Renal pelvis (tissue), 4 donors: Measurements from ENCODE around the gene HAVCR1. TPM values are rescaled to one million over a fixed set of nuclear protein-coding genes. Genes with fewer than 3 reads are reported as not detected.
"Not testable (repeated sequence)": the region's sequence is repeated elsewhere in the genome, so short reads cannot be mapped to it uniquely, and the experiment has no call there.

Experiments
- DNase-seq: peaks from one replicate; pipeline ENCODE4 v3.0.0-alpha.2; 2013
- polyA plus RNA-seq, 3 donors: library from polyadenylated mRNA; unstranded; fragments of 120-200 nt; gene quantifications; one replicate each; pipeline ENCODE4 v1.2.1, GENCODE V29; 2013; ENCODE audit not compliant: insufficient read length in 3 of 3

The HAVCR1 gene
- polyA plus RNA-seq, 3 donors, result 0.70 to 5.8 (median 2.7) TPM

DNA sequence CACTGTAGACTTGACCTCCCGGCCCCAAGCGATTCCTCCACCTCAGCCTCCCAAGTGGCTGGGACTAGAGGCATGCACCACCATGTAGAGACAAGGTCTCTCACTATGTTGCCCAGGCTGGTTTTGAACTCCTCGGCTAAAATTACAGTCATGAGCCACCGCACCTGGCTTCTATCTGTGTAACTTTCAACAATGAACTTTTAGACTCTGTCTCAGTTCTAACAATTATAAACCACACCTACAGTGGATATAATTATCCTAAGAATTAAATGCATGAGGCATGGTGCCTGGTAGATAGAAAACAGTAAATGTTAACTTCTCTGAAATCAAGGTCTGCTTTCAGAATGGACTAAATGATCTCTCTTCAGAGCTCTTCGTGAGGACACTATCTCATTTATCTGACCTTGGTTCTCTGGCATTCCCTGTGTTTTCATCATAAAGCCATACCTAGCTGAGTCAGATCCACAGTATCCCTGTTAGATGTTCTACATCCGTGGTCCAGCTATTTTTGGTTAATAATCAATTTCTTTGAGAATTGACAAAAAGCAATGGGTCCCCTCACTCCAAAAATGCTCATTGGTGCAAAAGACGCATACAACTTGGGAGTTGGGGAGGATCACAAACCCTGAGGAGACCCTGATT, 7.2 kb downstream of the HAVCR1 start:
- DNase-seq, result no peak

DNA sequence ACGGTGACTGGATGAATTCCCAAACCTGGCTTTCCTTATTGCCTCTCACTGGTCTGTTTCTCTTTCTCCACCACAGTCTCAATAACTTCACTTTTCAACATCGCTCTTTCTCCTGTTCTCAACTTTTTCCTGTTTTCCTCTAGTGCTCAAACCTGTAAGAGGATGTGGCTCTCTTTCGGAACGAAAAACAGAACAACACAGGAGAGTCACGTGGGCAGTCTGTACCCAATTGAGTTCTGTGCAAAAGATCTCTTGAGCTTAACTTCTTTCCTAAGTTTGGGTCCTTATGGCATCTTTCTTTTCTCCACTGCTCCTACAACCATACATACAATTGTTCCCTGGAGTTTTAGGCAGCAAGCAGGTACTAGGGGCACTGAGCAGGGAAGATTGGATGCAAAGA, 8.9 kb downstream of the HAVCR1 start:
- no peak for DNase-seq

DNA sequence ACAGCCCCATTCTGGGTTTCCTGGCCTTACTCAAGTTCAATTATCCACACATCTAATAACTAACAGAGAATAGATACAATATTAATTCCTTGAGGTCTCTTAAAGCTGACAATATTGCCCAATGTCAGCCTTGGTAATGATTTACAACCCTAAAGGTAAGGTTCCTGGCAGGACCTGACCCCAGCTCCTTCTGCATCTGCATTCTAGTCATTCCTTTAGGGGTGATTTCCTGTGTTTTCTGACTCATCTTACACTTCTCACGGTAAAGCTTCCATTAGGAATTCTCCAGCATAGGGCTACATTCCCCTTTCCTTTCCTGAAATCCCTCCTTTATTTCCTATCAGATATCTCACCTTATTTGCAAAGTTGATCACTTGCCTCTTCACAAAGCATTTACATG, 9.3 kb downstream of the HAVCR1 start:
- DNase-seq, result no peak

DNA sequence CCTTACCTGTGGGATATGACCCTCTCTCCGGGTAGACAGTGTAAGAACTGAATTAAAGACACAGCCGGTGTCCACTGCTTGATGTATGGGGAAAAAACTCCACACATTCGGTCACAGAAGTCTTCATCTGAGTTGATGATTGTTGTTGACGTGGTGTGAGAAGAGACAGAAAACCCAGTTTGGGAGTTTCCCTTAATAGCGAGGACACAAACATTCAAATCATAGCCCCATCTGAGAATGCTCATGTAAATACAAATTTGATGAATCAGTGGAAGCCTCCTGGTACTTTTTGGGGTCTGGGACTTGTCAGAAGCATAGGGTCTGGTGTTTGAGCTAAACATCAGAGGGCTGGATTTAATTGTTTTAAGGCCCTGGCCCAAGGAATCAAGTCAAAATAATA, 11.0 kb downstream of the HAVCR1 start:
- no peak for DNase-seq

DNA sequence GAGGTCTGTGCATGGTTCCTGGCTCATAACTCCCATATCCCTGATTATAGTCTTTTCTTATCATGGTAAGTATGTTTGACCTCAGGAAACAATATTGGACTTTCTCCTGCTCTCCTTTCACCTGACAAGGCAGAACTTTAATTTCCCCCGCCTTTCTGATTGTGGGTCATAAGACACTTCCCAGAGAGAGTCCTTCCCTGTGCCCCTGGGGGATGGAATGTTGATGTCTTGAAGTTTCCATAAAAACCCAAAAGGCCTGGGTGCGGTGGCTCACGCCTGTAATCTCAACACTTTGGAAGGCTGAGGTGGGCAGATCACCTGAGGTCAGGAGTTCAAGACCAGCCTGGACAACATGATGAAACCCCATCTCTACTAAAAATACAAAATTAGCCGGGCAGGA, 11.9 kb downstream of the HAVCR1 start:
- not testable (repeated sequence) for DNase-seq

DNA sequence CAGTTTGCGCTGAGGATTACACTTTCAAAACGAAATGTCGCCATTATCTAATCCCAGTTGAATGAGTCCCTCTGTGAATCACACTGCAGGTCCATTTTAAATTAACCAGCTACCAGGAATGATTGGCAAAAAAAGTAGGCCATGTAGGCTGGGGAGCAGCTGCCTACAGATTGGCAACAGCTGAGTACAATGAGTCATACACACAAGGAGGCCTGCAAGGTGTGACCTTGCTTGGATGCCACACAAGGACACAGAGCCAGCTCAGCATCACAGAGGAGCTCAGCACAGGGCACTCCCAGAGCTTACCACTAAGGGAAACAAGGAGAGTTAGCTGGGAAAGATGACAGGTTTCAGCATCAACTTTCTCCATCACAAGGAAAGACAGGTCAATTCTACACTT, 12.9 kb downstream of the HAVCR1 start:
- DNase-seq, result no peak

DNA sequence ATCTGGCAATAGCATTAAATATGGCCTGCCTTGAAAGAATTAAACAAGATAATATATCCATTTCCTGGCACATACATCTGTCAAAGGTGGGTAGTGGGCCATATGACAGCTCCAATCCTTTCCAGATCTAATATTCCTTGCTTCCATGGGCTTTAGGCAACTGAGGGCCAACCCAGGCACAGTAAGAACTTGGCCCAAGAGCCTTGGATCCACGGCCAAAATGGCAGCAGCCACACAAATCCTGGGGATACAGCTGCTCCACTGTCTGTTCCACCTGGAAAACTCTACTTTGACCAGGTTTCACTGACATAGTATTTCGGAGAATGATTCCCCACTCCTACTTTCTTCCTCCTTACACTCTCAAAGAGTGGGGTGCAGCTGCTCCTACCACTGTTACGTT, 13.3 kb downstream of the HAVCR1 start:
- DNase-seq, result no peak

DNA sequence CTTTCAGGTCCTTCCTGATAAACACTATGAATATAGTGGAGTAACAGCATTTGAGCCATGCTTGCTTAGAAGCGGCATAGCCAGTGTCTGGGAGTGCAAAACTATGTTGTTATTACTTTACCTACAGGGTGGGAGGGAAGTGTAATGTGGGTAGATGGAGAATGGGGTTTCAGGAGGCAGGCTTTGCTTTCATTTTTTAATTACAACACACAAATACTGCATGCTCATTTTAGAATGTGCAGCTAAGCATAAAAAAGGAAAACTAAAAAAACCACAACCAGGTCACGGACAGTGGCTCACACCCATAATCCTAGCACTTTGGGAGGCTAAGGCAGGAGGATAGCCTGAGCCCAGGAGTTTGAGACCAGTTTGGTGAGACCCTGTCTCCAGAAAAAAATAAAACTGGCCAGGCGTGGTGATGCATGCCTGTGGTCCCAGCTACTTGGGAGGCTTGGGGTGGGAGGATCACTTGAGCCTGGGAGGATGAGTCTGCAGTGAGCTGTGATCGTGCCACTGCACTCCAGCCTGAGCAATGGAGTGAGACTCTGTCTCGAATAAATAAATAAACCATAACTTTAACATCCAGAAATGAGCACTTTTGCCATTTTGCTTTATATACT, 20.2 kb downstream of the HAVCR1 start:
- no peak for DNase-seq

DNA sequence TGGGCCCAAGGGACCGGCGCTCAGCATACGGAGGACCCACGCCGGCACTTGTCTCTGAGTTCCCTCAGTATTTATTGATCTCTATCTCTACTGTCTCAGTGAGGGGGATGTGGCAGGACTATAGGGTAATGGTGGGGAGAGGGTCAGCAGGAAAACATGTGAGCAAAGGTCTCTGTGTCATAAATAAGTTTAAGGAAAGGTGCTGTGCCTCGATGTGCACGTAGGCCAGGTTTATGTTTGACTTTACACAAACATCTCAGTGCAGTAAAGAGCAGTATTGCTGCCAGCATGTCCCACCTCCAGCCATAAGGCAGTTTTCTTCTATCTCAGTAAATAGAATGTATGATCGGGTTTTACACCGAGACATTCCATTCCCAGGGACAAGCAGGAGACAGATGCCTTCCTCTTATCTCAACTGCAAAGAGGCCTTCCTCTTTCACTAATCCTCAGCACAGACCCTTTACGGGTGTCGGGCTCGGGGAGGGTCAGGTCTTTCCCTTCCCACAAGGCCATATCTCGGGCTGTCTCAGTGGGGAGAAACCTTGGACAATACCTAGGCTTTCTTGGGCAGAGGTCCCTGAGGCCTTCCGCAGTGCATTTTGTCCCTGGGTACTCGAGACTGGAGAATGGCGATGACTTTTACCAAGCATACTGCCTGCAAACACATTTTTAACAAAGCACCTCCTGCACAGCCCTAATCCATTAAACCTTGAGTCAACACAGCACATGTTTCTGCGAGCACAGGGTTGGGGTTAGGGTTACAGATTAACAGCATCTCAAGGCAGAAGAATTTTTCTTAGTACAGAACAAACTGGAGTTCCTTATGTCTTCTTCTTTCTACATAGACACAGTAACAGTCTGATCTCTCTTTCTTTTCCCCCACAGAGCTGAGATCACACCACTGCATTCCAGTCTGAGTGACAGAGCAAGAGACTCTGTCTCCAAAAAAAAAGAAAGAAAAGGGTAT, 24.5 kb downstream of the HAVCR1 start:
- DNase-seq, result not testable (repeated sequence)

DNA sequence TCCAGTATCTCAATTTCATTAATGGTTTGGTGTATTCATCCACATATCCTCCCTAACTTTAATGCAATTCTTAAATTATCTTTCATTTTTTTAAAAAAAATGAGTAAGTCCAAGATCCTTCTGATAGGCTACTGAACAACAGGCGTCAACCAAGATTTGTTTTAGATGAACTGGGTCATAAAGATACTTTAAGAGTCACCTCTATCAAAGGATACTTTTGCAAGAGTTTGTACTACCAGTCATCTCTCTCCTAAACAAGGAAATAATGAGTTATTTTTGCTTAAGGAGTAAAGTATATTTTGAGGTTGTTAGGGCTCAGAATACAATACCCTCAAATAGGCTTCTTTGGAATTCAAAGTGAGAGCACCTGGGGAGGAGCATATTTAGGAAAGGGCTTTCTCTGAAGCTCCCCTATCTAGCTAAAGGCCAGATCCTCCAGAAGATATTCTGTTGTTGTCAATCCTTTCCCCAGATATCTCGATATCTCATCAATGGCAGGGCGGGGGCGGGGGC, 25.8 kb downstream of the HAVCR1 start:
- DNase-seq, result no peak

DNA sequence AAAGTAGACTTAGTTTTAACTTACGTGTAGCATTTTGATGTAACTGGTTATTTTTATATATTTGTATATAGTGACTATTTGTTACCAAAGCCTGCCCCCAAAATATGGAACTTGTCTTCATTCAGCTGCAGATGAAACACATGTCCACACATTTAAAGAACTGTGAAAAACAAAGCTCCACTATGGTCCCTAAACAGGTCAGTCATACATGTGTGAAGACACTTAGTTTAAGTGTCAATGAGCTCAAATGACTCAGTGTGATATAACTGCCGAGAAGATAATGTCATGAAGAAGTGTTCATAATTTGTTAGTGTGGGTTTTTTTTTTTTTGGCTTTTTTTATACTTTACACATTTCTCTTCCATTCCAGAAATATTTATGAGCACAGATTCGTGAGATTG, 28.2 kb downstream of the HAVCR1 start:
- DNase-seq, result no peak

DNA sequence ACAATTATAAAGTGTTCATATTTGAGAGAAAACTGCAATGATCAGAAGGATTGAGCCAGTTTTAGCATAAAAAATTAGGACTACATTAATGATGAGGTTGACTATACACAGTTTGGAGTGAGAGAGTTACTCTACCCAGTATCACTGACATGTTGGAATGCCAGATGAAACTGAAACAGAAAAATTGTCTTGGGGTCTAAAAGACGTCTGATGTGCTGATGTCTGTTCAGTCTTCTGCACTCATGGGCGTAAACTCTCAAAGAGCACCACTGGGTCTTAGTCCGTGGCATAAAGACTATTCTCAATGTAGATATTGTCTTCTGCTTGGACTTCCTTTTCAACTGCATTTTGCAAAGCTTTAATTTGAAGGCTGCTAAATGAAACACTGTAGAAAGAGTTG, 29.5 kb downstream of the HAVCR1 start:
- no peak for DNase-seq

DNA sequence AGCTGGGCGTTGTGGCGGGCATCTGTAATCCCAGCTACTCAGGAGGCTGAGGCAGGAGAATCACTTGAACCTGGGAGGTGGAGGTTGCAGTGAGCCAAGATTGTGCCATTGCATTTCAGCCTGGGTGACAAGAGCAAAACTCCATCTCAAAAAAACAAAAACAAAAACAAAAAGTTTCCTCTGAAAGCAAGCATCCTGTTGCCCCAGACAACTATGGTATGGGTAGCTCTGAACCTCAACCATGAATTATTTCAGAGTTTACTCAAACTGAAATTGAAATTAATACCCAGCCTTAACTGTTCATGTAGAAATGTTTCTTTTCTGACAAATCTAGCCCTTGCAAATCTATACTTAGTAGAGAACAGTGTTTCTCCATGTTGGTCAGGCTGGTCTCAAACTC, 31.3 kb downstream of the HAVCR1 start:
- not testable (repeated sequence) for DNase-seq

DNA sequence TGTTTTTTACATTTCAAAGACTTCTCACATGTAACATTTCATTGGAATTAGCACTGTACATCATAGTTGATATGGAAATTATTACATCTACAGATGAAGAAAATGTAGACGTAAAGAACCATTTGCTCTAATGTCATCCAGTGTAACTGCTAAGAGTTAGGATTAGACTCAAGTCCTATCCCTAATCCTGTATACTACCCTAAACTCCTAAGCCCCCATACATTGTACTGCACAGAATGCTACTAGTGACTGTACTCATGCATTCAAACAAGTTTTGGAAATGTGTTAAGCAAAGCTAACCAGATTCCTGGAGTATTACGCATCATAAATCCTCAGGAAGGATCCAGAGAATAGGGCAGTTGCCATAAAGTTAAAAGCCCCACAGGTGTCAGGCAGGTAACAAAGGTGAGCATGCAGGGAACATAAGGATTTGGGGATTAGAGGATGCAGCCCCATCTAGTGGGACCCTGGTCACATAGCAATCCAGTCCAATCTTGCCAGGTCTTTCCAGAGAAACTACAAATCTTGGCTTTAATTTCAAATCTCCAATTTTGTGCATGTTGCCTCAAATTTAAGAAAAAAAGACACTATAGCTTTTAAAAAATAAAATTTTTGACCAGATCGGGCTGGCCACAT, 32.0 kb downstream of the HAVCR1 start:
- peak; percentile 15 for DNase-seq

DNA sequence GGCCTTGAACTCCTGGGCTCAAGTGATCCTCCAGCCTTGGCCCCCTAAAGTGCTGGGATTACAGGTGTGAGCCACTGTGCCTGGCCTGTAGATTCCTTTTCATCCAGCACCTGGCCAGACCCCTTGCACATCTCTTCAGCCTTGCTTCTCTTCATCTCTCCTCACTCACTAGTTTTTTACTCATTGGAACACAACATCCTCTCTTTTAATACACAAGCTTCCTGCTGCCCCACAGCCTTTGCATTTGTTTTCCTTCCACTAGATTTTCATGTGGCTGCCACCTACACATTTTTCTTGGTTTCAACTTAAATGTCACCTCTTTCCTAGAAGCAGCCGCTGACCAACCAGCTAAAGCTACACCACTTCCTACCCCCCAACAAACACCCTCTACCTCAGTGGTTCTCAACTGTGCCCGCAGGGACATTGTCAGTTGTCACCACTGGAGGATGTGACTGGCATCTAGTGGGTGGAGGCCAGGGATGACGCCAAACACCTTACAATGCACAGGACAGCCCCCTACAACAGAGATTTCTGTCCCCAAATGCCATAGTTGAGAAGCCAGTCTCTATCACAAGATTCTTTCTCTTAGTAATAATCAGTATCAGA, 33.7 kb downstream of the HAVCR1 start:
- no peak for DNase-seq

DNA sequence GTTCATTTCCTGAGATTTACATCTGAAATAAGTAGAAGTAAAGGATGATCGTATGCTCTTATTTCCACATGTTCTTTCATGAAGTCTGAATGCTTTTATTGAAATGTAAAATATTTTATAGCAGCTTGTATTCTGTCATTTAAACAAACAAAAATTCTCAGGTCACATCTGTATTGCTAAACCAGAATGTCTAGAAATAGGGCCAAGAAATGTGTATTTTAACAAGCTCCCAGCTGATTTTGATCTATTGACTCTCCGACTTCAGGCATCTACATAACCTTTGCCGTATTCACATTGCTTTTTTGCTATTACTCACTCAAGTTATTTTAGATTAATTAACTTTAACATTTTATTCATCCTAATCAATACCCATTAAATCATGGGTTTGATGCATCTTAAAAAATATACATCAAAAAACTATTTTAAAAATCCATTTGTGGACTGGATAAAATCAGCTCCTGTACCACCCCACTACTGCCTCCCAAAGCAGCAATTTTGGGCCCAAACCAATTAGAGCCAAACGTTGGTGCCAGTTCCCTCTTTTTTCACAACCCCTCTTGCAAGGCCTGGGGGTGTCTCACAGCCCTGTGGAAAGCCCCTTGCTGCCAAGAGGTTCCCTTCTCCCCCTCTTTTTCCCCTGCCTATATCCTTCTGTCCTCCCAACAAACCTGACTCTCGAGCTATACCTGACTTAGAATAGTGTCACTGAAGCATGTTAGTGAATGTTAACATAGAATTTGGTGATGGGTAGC, 34.5 kb downstream of the HAVCR1 start:
- no peak for DNase-seq

DNA sequence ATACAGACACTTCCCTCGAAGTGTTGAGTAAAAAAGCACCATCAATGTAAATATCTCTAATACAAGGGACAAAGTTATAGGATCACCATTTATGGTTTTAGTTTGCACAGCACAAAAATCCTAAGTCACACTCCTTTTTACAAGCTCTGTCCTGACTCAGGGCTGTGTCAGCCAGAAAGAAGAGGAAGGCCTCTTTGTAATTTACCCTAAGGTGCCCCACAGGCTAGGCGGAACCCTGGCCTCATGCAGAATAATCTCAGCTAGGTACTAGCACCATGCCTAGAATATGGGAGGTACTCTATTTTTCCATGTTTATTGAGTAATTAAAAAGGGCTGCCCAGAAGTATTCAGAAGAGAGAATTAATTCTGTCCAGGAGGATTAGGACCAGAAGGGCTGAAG, 36.9 kb downstream of the HAVCR1 start:
- no peak for DNase-seq

DNA sequence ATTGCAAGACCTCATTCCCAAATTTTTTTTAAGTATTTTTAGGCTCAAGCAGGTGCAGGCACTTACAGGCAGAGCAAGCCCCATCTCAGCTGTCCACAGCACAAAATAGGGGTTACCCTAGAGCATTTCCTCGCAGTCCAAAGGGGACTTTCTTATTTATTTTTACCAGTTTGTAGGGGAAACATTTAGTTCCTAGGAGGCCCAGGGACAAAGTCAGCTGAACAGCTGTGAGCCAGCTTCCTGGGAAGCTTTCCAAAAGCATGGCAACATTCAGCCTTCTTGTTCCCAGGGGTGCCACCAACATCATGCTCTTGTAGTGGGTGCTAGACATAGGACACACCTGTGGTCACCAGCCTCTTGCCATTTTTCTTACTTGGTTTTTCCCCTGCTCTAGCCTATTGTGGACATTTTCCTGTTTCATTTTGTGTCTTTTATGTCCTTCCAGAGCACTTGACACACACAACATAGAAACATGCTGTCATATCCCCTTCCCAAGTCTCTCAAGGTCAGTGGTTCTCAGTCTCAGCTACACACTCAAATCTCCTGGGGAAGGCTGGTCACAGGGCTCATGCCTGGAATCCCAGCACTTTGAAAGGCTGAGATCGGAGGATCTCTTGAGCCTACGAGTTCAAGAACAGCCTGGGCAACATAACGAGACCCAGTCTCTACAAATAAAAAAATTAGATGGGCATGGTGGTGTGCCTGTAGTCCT, 38.2 kb downstream of the HAVCR1 start:
- no peak for DNase-seq

DNA sequence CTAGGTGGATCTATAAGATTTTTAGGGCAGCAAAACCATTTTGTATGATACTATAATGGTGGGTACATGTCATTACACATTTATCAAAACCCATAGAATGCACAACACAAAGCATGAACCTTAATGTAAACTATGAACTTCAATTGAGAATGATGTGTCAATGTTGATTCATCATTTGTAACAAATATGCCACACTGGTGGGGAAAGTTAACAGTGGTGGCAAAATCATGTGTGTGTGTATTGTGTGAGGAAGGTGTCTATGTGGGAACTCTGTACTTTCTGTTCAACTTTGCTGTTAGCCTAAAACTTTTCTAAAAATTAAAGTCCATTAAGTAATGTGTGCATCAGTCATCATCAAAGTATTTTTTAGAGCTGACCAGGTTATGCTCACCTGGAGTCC, 38.9 kb downstream of the HAVCR1 start:
- DNase-seq, result no peak

DNA sequence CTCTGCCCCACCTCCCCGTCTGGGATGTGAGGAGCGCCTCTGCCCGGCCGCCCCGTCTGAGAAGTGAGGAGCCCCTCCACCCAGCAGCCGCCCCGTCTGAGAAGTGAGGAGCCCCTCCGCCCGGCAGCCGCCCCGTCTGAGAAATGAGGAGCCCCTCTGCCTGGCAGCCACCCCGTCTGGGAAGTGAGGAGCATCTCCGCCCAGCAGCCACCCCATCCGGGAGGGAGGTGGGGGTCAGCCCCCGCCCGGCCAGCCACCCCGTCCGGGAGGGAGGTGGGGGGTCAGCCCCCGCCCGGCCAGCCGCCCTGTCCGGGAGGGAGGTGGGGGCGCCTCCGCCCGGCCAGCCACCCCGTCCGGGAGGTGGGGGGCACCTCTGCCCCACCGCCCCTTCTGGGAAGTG, 44.8 kb downstream of the HAVCR1 start:
- DNase-seq, result not testable (repeated sequence)
